HepG2 (cell line): ENCODE results near the gene UTP20. TPM values are rescaled to one million over a fixed set of nuclear protein-coding genes. Genes with fewer than 3 reads are reported as not detected.

Experiments
- ATF3 ChIP-seq: sonication (generic); formaldehyde crosslinking; IDR thresholded peaks from 2 replicates; pipeline ENCODE4 v1.4.0; 2020; ENCODE audit warnings: missing genetic modification reagents
- CBX1 ChIP-seq: IDR thresholded peaks from one replicate; pipeline ENCODE4 v1.6.1; 2016; ENCODE audit warnings: antibody characterized with exemption, low read depth
- MNT ChIP-seq: fragments of 450-650 bp; IDR thresholded peaks from 2 replicates; pipeline ENCODE4 v1.6.1; 2016
- NFATC3 ChIP-seq: sonication (generic); formaldehyde crosslinking; IDR thresholded peaks from 2 replicates; pipeline ENCODE4 v1.5.1; 2020; ENCODE audit warnings: mild to moderate bottlenecking, missing genetic modification reagents
- SP1 ChIP-seq, 2 experiments: fragments of 450-650 bp in 1 of 2; sonication (generic) in 1 of 2; formaldehyde crosslinking in 1 of 2; IDR thresholded peaks; 2 replicates each; pipeline versions ENCODE4 v1.4.0 to v1.6.1; 2016 to 2020; ENCODE audit warnings: missing genetic modification reagents in 1 of 2
- TFDP1 ChIP-seq: IDR thresholded peaks from 2 replicates; pipeline ENCODE4 v1.6.1; 2016; ENCODE audit warnings: missing compliant biosample characterization, missing genetic modification reagents, borderline replicate concordance
- ZNF407 ChIP-seq: sonication (generic); formaldehyde crosslinking; IDR thresholded peaks from one replicate; pipeline ENCODE4 v1.5.1; 2020; ENCODE audit warnings: mild to moderate bottlenecking, missing genetic modification reagents; ENCODE audit errors: not compliant biosample characterization
- ZNF547 ChIP-seq: sonication (generic); formaldehyde crosslinking; IDR thresholded peaks from 2 replicates; pipeline ENCODE4 v1.5.1; 2020; ENCODE audit warnings: mild to moderate bottlenecking, missing genetic modification reagents
- ZNF556 ChIP-seq: sonication (generic); formaldehyde crosslinking; IDR thresholded peaks from 2 replicates; pipeline ENCODE4 v1.4.0; 2020; ENCODE audit warnings: mild to moderate bottlenecking, missing genetic modification reagents, borderline replicate concordance
- ZZZ3 ChIP-seq: sonication (generic); formaldehyde crosslinking; IDR thresholded peaks from 2 replicates; pipeline ENCODE4 v1.4.0; 2020; ENCODE audit warnings: missing genetic modification reagents, mild to moderate bottlenecking, borderline replicate concordance
- polyA plus RNA-seq, 8 experiments: library from polyadenylated mRNA; depleted of rRNA in 3 of 8; stranded (reverse) in 7 of 8; unstranded in 1 of 8; fragments of >200 nt; fragmentation: Illumina TruSeq in 4 of 8; extraction: Trizol in 4 of 8; gene quantifications; 2 replicates each; pipeline versions ENCODE4 v1.2.1 to v1.2.3, GENCODE V29; 2011 to 2016; ENCODE audit warnings: low read depth in 4 of 8, missing spikeins in 1 of 8, mixed read lengths in 1 of 8; ENCODE audit not compliant: insufficient read depth in 1 of 8
- total RNA-seq, 5 experiments: library from RNA; depleted of rRNA; stranded (reverse); fragments of >200 nt; fragmentation: Illumina TruSeq; extraction: Trizol; gene quantifications; 2 replicates each; pipeline ENCODE4 v1.2.3, GENCODE V29; 2016; ENCODE audit warnings: low read depth in 1 of 5
- TF ChIP-seq, protein P1 (sequence below): sonication (generic); formaldehyde crosslinking; IDR thresholded peaks from 2 replicates; pipeline ENCODE4 v1.4.0; 2020; ENCODE audit warnings: missing genetic modification reagents

The UTP20 gene
- total and polyA plus RNA-seq, 2 of the 13 experiments (the other 11 are each of a cell fraction or from before 2014, with no cell fraction given) = 9.0 to 38.5 TPM

GRCh38 chr12:101280006-101280505 lies at the start of gene UTP20 (continued):
- TF ChIP-seq SP1 (IDR thresholded peaks at IDR 0.05) = no peak
- TF ChIP-seq SP1 (CRISPR knock-in tag; IDR thresholded peaks at IDR 0.05) = peak; percentile 54; the same call in 1 of the 2 replicates
- no peak for TF ChIP-seq ATF3
- TF ChIP-seq ZNF407 = peak; percentile 38
- peak; percentile 76 for TF ChIP-seq MNT
- TF ChIP-seq ZNF547 = peak; percentile 79
- 0 out of 2 replicates have a peak, but pooled peaks have one; percentile 38 for TF ChIP-seq NFATC3 (CRISPR knock-in tag)
- TF ChIP-seq, protein P1, sequence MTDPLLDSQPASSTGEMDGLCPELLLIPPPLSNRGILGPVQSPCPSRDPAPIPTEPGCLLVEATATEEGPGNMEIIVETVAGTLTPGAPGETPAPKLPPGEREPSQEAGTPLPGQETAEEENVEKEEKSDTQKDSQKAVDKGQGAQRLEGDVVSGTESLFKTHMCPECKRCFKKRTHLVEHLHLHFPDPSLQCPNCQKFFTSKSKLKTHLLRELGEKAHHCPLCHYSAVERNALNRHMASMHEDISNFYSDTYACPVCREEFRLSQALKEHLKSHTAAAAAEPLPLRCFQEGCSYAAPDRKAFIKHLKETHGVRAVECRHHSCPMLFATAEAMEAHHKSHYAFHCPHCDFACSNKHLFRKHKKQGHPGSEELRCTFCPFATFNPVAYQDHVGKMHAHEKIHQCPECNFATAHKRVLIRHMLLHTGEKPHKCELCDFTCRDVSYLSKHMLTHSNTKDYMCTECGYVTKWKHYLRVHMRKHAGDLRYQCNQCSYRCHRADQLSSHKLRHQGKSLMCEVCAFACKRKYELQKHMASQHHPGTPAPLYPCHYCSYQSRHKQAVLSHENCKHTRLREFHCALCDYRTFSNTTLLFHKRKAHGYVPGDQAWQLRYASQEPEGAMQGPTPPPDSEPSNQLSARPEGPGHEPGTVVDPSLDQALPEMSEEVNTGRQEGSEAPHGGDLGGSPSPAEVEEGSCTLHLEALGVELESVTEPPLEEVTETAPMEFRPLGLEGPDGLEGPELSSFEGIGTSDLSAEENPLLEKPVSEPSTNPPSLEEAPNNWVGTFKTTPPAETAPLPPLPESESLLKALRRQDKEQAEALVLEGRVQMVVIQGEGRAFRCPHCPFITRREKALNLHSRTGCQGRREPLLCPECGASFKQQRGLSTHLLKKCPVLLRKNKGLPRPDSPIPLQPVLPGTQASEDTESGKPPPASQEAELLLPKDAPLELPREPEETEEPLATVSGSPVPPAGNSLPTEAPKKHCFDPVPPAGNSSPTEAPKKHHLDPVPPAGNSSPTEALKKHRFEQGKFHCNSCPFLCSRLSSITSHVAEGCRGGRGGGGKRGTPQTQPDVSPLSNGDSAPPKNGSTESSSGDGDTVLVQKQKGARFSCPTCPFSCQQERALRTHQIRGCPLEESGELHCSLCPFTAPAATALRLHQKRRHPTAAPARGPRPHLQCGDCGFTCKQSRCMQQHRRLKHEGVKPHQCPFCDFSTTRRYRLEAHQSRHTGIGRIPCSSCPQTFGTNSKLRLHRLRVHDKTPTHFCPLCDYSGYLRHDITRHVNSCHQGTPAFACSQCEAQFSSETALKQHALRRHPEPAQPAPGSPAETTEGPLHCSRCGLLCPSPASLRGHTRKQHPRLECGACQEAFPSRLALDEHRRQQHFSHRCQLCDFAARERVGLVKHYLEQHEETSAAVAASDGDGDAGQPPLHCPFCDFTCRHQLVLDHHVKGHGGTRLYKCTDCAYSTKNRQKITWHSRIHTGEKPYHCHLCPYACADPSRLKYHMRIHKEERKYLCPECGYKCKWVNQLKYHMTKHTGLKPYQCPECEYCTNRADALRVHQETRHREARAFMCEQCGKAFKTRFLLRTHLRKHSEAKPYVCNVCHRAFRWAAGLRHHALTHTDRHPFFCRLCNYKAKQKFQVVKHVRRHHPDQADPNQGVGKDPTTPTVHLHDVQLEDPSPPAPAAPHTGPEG (CRISPR knock-in tag) = peak; percentile 58; the same call in 1 of the 2 replicates
- TF ChIP-seq ZZZ3 (CRISPR knock-in tag) = no peak
- TF ChIP-seq ZNF556 (CRISPR knock-in tag) = 0 out of 2 replicates have a peak, but pooled peaks have one; percentile 47
- TF ChIP-seq CBX1 = no peak
- TF ChIP-seq TFDP1 = peak; percentile 24; the same call in 1 of the 2 replicates
